ENCODE results near the gene ABCG4. TPM values are rescaled to one million over a fixed set of nuclear protein-coding genes. Genes with fewer than 3 reads are reported as not detected.

ABCG4 gene
- total and polyA plus RNA-seq, 9 of the 15 experiments (the other 6 are each of a cell fraction or from before 2014, with no cell fraction given), result 0.03 to 0.11 (median 0.07) TPM; not detected in 4

DNA sequence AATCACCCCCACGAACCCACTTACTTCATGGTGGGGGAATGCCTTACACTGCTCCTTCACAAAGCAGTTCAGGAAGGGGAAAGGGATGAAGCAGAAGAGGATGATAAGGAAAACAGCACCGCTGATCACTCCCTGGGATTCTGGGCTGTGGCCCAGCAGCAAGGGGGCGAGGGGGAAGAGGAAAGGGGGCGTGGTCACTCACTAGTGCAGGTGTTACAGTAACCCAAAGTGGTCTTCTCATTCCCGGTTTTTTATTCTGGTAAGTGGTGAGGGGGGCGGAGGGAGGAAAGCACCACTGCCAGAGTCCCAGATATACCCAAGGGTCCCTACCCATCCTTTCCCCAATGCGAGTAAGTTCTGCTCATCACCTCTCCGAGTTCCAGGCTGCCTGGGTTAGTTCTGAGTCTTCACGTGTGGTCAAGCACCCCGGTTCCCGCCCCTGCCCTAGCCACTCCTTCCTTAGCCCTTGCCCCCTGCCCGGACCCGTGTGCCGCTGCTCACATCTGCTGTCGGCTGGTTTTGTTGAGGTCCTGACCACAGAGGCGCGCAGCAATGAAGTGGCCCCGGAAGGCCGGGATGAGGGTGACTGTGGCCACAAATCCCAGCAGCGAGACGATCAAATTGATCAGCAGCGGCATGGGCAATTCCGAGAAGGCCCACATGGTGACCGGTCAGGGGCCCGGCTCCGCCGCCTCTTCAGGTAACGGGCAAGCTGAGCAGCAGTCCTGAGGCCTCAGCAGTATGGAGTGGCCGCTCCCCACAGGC, 47.7 kb upstream of the ABCG4 start (continued):
- 0 out of 4 replicates have a peak, but pooled peaks of 1 of the 2 experiments have one; percentile 27 for TF ChIP-seq KDM1A (IDR thresholded peaks at IDR 0.05)
- no peak for TF ChIP-seq KAT7 (CRISPR knock-in tag; IDR thresholded peaks at IDR 0.05; ENCODE audit: borderline replicate concordance)
- no peak for TF ChIP-seq NFATC3 (IDR thresholded peaks at IDR 0.05)
- no peak for TF ChIP-seq HNRNPLL (IDR thresholded peaks at IDR 0.05; ENCODE audit: low read depth, low read length, poor library complexity, severe bottlenecking)
- no peak for TF ChIP-seq THRAP3 (IDR thresholded peaks at IDR 0.05; ENCODE audit: borderline replicate concordance)
- TF ChIP-seq EHMT2 (IDR thresholded peaks at IDR 0.05), result no peak
- no peak for TF ChIP-seq CSDE1 (IDR thresholded peaks at IDR 0.05)
- TF ChIP-seq, protein P1, sequence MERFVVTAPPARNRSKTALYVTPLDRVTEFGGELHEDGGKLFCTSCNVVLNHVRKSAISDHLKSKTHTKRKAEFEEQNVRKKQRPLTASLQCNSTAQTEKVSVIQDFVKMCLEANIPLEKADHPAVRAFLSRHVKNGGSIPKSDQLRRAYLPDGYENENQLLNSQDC (CRISPR knock-in tag; IDR thresholded peaks at IDR 0.05), result no peak
- TF ChIP-seq CHD2 (IDR thresholded peaks at IDR 0.05; ENCODE audit: low read depth, low read length), result no peak
- TF ChIP-seq NCOA1 (IDR thresholded peaks at IDR 0.05; ENCODE audit: low read depth), result no peak
- no peak for TF ChIP-seq ZNF232 (CRISPR knock-in tag; IDR thresholded peaks at IDR 0.05)
- TF ChIP-seq, protein P2, sequence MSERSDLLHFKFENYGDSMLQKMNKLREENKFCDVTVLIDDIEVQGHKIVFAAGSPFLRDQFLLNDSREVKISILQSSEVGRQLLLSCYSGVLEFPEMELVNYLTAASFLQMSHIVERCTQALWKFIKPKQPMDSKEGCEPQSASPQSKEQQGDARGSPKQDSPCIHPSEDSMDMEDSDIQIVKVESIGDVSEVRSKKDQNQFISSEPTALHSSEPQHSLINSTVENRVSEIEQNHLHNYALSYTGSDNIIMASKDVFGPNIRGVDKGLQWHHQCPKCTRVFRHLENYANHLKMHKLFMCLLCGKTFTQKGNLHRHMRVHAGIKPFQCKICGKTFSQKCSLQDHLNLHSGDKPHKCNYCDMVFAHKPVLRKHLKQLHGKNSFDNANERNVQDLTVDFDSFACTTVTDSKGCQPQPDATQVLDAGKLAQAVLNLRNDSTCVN (CRISPR knock-in tag; IDR thresholded peaks at IDR 0.05), result no peak
- TF ChIP-seq NR2F6 (CRISPR knock-in tag; IDR thresholded peaks at IDR 0.05), result no peak
- TF ChIP-seq, protein P3, sequence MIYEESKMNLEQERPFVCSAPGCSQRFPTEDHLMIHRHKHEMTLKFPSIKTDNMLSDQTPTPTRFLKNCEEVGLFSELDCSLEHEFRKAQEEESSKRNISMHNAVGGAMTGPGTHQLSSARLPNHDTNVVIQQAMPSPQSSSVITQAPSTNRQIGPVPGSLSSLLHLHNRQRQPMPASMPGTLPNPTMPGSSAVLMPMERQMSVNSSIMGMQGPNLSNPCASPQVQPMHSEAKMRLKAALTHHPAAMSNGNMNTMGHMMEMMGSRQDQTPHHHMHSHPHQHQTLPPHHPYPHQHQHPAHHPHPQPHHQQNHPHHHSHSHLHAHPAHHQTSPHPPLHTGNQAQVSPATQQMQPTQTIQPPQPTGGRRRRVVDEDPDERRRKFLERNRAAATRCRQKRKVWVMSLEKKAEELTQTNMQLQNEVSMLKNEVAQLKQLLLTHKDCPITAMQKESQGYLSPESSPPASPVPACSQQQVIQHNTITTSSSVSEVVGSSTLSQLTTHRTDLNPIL (CRISPR knock-in tag; IDR thresholded peaks at IDR 0.05), result no peak
- 0 out of 4 replicates have a peak, but pooled peaks of 1 of the 2 experiments have one; percentile 1 for TF ChIP-seq RCOR1 (IDR thresholded peaks at IDR 0.05; ENCODE audit: borderline replicate concordance in 1 of 2, low read depth in 2 of 2, low read length in 2 of 2)
- TF ChIP-seq, protein P4, sequence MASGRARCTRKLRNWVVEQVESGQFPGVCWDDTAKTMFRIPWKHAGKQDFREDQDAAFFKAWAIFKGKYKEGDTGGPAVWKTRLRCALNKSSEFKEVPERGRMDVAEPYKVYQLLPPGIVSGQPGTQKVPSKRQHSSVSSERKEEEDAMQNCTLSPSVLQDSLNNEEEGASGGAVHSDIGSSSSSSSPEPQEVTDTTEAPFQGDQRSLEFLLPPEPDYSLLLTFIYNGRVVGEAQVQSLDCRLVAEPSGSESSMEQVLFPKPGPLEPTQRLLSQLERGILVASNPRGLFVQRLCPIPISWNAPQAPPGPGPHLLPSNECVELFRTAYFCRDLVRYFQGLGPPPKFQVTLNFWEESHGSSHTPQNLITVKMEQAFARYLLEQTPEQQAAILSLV (tag; IDR thresholded peaks at IDR 0.05), result no peak
- TF ChIP-seq, protein P5, sequence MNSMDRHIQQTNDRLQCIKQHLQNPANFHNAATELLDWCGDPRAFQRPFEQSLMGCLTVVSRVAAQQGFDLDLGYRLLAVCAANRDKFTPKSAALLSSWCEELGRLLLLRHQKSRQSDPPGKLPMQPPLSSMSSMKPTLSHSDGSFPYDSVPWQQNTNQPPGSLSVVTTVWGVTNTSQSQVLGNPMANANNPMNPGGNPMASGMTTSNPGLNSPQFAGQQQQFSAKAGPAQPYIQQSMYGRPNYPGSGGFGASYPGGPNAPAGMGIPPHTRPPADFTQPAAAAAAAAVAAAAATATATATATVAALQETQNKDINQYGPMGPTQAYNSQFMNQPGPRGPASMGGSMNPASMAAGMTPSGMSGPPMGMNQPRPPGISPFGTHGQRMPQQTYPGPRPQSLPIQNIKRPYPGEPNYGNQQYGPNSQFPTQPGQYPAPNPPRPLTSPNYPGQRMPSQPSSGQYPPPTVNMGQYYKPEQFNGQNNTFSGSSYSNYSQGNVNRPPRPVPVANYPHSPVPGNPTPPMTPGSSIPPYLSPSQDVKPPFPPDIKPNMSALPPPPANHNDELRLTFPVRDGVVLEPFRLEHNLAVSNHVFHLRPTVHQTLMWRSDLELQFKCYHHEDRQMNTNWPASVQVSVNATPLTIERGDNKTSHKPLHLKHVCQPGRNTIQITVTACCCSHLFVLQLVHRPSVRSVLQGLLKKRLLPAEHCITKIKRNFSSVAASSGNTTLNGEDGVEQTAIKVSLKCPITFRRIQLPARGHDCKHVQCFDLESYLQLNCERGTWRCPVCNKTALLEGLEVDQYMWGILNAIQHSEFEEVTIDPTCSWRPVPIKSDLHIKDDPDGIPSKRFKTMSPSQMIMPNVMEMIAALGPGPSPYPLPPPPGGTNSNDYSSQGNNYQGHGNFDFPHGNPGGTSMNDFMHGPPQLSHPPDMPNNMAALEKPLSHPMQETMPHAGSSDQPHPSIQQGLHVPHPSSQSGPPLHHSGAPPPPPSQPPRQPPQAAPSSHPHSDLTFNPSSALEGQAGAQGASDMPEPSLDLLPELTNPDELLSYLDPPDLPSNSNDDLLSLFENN (IDR thresholded peaks at IDR 0.05; ENCODE audit: low read depth in 2 of 2, low read length in 2 of 2), result no peak
- TF ChIP-seq, protein P6, sequence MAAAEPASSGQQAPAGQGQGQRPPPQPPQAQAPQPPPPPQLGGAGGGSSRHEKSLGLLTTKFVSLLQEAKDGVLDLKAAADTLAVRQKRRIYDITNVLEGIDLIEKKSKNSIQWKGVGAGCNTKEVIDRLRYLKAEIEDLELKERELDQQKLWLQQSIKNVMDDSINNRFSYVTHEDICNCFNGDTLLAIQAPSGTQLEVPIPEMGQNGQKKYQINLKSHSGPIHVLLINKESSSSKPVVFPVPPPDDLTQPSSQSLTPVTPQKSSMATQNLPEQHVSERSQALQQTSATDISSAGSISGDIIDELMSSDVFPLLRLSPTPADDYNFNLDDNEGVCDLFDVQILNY (CRISPR knock-in tag; IDR thresholded peaks at IDR 0.05), result no peak
- no peak for TF ChIP-seq TAF7 (tag; IDR thresholded peaks at IDR 0.05)
